PC-3 (cell line): ENCODE data around the gene RCBTB2. TPM values are rescaled to one million over a fixed set of nuclear protein-coding genes. Genes with fewer than 3 reads are reported as not detected.

ENCODE experiments used
- ATAC-seq: fragments of 200-7000 bp; cut with Tn5 transposase; 2 replicates; pipeline ENCODE4 v1.9.1; 2020; ENCODE audit warnings: mild to moderate bottlenecking, moderate library complexity
- BruUV-seq: library from RNA; stranded (reverse); fragments of 400-500 nt; replicated peaks from 2 replicates; lab custom pipeline; 2021; lab: Mats Ljungman, UMichigan
- CTCF ChIA-PET: fragments of 300-600 bp; sonication (Branson Sonifier 250); formaldehyde crosslinking; loops from one replicate; lab custom pipeline; 2022; ENCODE audit warnings: antibody characterized with exemption; lab: Charles Lee
- POLR2A ChIA-PET: fragments of 300-600 bp; sonication (Branson Sonifier 250); formaldehyde crosslinking; loops from one replicate; lab custom pipeline; 2022; ENCODE audit warnings: antibody characterized with exemption; ENCODE audit not compliant: unreplicated experiment; lab: Charles Lee
- DNase-seq: peaks from one replicate; pipeline ENCODE4 v3.0.0-alpha.2; 2015
- H2AFZ ChIP-seq: fragments of 300-600 bp; sonication (generic); 2 replicates; pipeline ENCODE4 v1.6.0; 2016; ENCODE audit warnings: antibody characterized with exemption, low read length
- H3F3A ChIP-seq: fragments of 300-600 bp; sonication (generic); one replicate; pipeline ENCODE4 v1.6.0; 2017; ENCODE audit warnings: antibody characterized with exemption, low read length, control low read depth, mild to moderate bottlenecking; ENCODE audit not compliant: unreplicated experiment
- H3K27ac ChIP-seq: fragments of 300-600 bp; sonication (generic); 2 replicates; pipeline ENCODE4 v1.5.1; 2016; ENCODE audit warnings: mild to moderate bottlenecking, low read length
- H3K27me3 ChIP-seq: fragments of 300-600 bp; sonication (generic); 2 replicates; pipeline ENCODE4 v1.6.1; 2016; ENCODE audit warnings: low read length, mixed read lengths
- H3K36me3 ChIP-seq: fragments of 300-600 bp; sonication (generic); 2 replicates; pipeline ENCODE4 v1.6.1; 2016; ENCODE audit warnings: low read depth, mixed run types, low read length, mixed read lengths
- H3K4me1 ChIP-seq: fragments of 300-600 bp; sonication (generic); 2 replicates; pipeline ENCODE4 v1.5.1; 2016; ENCODE audit warnings: low read length; ENCODE audit not compliant: insufficient read depth
- H3K4me2 ChIP-seq: fragments of 300-600 bp; sonication (generic); 2 replicates; pipeline ENCODE4 v1.6.0; 2016; ENCODE audit warnings: low read length
- H3K4me3 ChIP-seq: fragments of 300-600 bp; sonication (generic); 2 replicates; pipeline ENCODE4 v1.5.1; 2016; ENCODE audit warnings: mild to moderate bottlenecking, low read length, mixed read lengths
- H3K79me2 ChIP-seq: fragments of 300-600 bp; sonication (generic); 2 replicates; pipeline ENCODE4 v1.6.1; 2017; ENCODE audit warnings: low read length, mixed read lengths
- H3K9ac ChIP-seq: fragments of 300-600 bp; sonication (generic); 2 replicates; pipeline ENCODE4 v1.6.0; 2016; ENCODE audit warnings: mild to moderate bottlenecking, low read length
- H3K9me2 ChIP-seq: fragments of 300-600 bp; sonication (generic); replicated peaks from 2 replicates; pipeline ENCODE4 v1.6.1; 2016; ENCODE audit warnings: mixed run types, low read length, mixed read lengths
- H3K9me3 ChIP-seq: fragments of 300-600 bp; sonication (generic); 2 replicates; pipeline ENCODE4 v1.6.1; 2016; ENCODE audit warnings: low read length, mixed read lengths
- H4K20me1 ChIP-seq: fragments of 300-600 bp; sonication (generic); 2 replicates; pipeline ENCODE4 v1.6.1; 2016; ENCODE audit warnings: low read length, mixed read lengths
- EZH2 ChIP-seq: fragments of 300-600 bp; sonication (generic); IDR thresholded peaks from one replicate; pipeline ENCODE4 v1.6.1; 2017; ENCODE audit warnings: antibody characterized with exemption, mild to moderate bottlenecking, low read length; ENCODE audit not compliant: unreplicated experiment
- EZH2phosphoT487 ChIP-seq: fragments of 300-600 bp; sonication (generic); IDR thresholded peaks from 2 replicates; pipeline ENCODE4 v1.6.1; 2018; ENCODE audit warnings: mild to moderate bottlenecking, antibody characterized with exemption, low read length, borderline replicate concordance
- intact Hi-C: fragments of 100-400 bp; cut with micrococcal nuclease; formaldehyde crosslinking; loops from 2 replicates; pipeline ENCODE4 v1.9.0; 2023
- total RNA-seq: library from RNA; depleted of rRNA; stranded (reverse); fragments of >200 nt; gene quantifications from 2 replicates; pipeline ENCODE4 v1.2.3, GENCODE V29; 2014; rRNA removed
- TF ChIP-seq, protein P1 (sequence below): fragments of 300-600 bp; sonication (generic); conservative IDR thresholded peaks from 2 replicates; pipeline ENCODE4 v1.5.1; 2017; ENCODE audit warnings: antibody characterized with exemption, low read depth, mild to moderate bottlenecking, low read length

The RCBTB2 gene
- total RNA-seq, 1 experiment from 2014 or later: 2.5 TPM

DNA sequence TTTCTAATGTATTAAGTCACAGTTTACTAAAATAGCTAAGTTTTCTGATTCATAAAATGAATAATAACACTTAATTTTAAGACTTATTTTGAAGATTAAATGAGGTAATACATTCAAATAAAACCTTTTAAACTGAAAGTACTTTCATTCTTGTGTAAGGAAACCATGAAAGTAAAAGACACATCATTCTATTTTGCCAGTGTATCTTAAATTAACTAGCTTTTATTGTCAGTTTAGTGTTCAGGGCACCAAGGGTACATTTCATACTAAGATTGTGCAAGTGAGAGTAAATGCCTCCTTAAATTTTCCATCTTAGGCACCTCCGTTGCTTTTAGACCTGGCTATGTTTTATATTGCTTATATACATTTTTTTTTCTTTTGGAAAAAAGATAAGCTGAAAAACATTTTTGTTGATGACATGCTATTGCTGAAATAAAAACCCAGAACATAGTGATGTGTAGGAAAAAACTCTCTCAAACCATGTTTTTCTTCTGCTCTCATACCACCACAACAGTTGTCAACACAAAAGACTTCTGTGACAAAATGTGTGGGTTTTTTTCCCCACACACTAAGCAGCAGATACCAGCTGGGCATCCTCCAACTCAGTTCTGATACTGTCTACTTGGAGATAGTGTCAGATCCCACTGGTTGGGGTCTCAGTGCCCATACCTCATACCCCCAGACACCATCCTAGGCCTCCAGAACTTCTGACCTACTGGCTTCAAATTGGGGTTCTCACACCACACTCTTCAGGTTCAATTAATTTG lies 89.3 kb downstream of the RCBTB2 start:
- no peak for ATAC-seq
- H3K36me3 ChIP-seq: no peaks in the 10 kb centered on the region
- ChIA-PET CTCF (no interaction called here), POLR2A (no interaction called here)
- no peaks in the 10 kb centered on the region for H4K20me1 ChIP-seq
- no peak overlapping the region for H3K27ac ChIP-seq
- H3K4me2 ChIP-seq: no peak overlapping the region
- H3K4me3 ChIP-seq: no peak overlapping the region
- no peak overlapping the region for H2AFZ ChIP-seq
- no peak for TF ChIP-seq EZH2phosphoT487
- TF ChIP-seq, protein P1, sequence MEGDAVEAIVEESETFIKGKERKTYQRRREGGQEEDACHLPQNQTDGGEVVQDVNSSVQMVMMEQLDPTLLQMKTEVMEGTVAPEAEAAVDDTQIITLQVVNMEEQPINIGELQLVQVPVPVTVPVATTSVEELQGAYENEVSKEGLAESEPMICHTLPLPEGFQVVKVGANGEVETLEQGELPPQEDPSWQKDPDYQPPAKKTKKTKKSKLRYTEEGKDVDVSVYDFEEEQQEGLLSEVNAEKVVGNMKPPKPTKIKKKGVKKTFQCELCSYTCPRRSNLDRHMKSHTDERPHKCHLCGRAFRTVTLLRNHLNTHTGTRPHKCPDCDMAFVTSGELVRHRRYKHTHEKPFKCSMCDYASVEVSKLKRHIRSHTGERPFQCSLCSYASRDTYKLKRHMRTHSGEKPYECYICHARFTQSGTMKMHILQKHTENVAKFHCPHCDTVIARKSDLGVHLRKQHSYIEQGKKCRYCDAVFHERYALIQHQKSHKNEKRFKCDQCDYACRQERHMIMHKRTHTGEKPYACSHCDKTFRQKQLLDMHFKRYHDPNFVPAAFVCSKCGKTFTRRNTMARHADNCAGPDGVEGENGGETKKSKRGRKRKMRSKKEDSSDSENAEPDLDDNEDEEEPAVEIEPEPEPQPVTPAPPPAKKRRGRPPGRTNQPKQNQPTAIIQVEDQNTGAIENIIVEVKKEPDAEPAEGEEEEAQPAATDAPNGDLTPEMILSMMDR: no peak
- no peak for TF ChIP-seq EZH2
- no peaks in the 10 kb centered on the region for H3K27me3 ChIP-seq
- H3K9ac ChIP-seq: no peak overlapping the region
- intact Hi-C loops: no loop called here
- no peaks in the 10 kb centered on the region for H3K9me3 ChIP-seq
- DNase-seq: no peak
- no peaks in the 10 kb centered on the region for H3K79me2 ChIP-seq
- H3K4me1 ChIP-seq: peaks cover 27% of the 10 kb centered on the region
- no peaks in the 10 kb centered on the region for H3K9me2 ChIP-seq
- H3F3A ChIP-seq: peaks cover 3% of the 10 kb centered on the region
- no TSS peak for BruUV-seq

Other genes with a start within 250 kb of the RCBTB2 start
- 13.2 and 14.3 TPM in 2 replicates for gene RB1, start 229.3 kb downstream of the RCBTB2 start, total RNA-seq
- 3.6 TPM in 2 replicates for gene LPAR6, start 120.0 kb downstream of the RCBTB2 start, total RNA-seq
- gene CYSLTR2, start 120.8 kb upstream of the RCBTB2 start, total RNA-seq: not detected in 2 replicates